HepG2 (cell line): Measurements from ENCODE around the gene AHR. TPM values are rescaled to one million over a fixed set of nuclear protein-coding genes. Genes with fewer than 3 reads are reported as not detected.

Experiments used
- ATAC-seq: fragments of 200-7000 bp; cut with Tn5 transposase; 3 replicates; pipeline ENCODE4 v1.9.1; 2020; ENCODE audit warnings: mild to moderate bottlenecking, moderate library complexity
- BruUV-seq: library from RNA; stranded (reverse); fragments of 400-500 nt; replicated peaks from 2 replicates; lab custom pipeline; 2021; lab: Mats Ljungman, UMichigan
- CTCF ChIA-PET: fragments of 300-600 bp; formaldehyde crosslinking; extraction: SDS; loops from one replicate; lab custom pipeline; 2021; ENCODE audit warnings: low total read pairs, inconsistent platforms, low intra/inter-chr PET ratio; lab: Yijun Ruan, JAX
- POLR2A ChIA-PET: fragments of 350-600 bp; sonication (Branson Sonifier 250); formaldehyde crosslinking; loops from one replicate; lab custom pipeline; 2020; ENCODE audit warnings: antibody characterized with exemption, inconsistent platforms; lab: Yijun Ruan, JAX
- DNase-seq: peaks from one replicate; pipeline ENCODE4 v3.0.0-alpha.2; 2015; ENCODE audit warnings: low spot score
- FAIRE-seq: peaks from 3 replicates; lab custom pipeline; 2011; peaks lifted over from hg19 to GRCh38; lab: Jason Lieb, UNC
- H2AFZ ChIP-seq: one replicate; pipeline ENCODE4 v1.6.1; 2011; ENCODE audit warnings: low read length, inconsistent platforms
- H3K27ac ChIP-seq: fragments of 300-600 bp; 3 replicates; pipeline ENCODE4 v1.8.0; 2011; ENCODE audit warnings: mixed run types, mild to moderate bottlenecking, mixed read lengths, low read length, inconsistent platforms; ENCODE audit not compliant: insufficient read depth; ENCODE audit errors: extremely low read length
- H3K27me3 ChIP-seq, 2 experiments: fragments of 200-600 bp in 1 of 2; 2 replicates in 1 of 2; 3 replicates in 1 of 2; pipeline versions ENCODE4 v1.6.0 to v1.8.0; 2011; ENCODE audit warnings: low read length in 2 of 2, mild to moderate bottlenecking in 2 of 2, moderate library complexity in 2 of 2, inconsistent platforms in 1 of 2; ENCODE audit not compliant: insufficient read depth in 2 of 2, control insufficient read depth in 1 of 2
- H3K36me3 ChIP-seq, 2 experiments: fragments of 200-600 bp in 1 of 2; replicated peaks in 1 of 2; 2 replicates in 1 of 2; 3 replicates in 1 of 2; pipeline versions ENCODE4 v1.5.1 to v1.8.0; 2011; ENCODE audit warnings: low read length in 2 of 2, inconsistent platforms in 1 of 2; ENCODE audit not compliant: insufficient read depth in 2 of 2, control insufficient read depth in 1 of 2
- H3K4me1 ChIP-seq: 2 replicates; pipeline ENCODE4 v1.5.1; 2012; ENCODE audit warnings: low read length, inconsistent platforms; ENCODE audit not compliant: insufficient read depth
- H3K4me2 ChIP-seq: 2 replicates; pipeline ENCODE4 v1.6.0; 2011; ENCODE audit warnings: low read depth, low read length, inconsistent platforms
- H3K4me3 ChIP-seq, 3 experiments: fragments of 200-600 bp in 1 of 3; sonication (generic), shearing (Covaris generic) in 1 of 3; replicated peaks in 1 of 3; 2 replicates each; pipeline ENCODE4 v1.5.1; 2011 to 2016; ENCODE audit warnings: low read length in 3 of 3, inconsistent platforms in 2 of 3, low read depth in 2 of 3, mild to moderate bottlenecking in 2 of 3, control low read depth in 1 of 3, mixed read lengths in 1 of 3; ENCODE audit not compliant: insufficient read depth in 1 of 3
- H3K79me2 ChIP-seq: one replicate; pipeline ENCODE4 v1.6.1; 2011; ENCODE audit warnings: low read length, inconsistent platforms; ENCODE audit not compliant: insufficient read depth
- H3K9ac ChIP-seq: 2 replicates; pipeline ENCODE4 v1.6.0; 2011; ENCODE audit warnings: mild to moderate bottlenecking, low read depth, low read length, inconsistent platforms; ENCODE audit not compliant: insufficient read depth
- H3K9me3 ChIP-seq: 2 replicates; pipeline ENCODE4 v1.5.1; 2012; ENCODE audit warnings: mild to moderate bottlenecking, low read length
- H4K20me1 ChIP-seq: 2 replicates; pipeline ENCODE4 v1.6.0; 2011; ENCODE audit warnings: inconsistent platforms, mild to moderate bottlenecking, low read length, moderate library complexity; ENCODE audit not compliant: insufficient read depth
- SMARCC2 ChIP-seq: fragments of 450-650 bp; IDR thresholded peaks from 2 replicates; pipeline ENCODE4 v1.6.1; 2017; ENCODE audit warnings: antibody characterized with exemption, mild to moderate bottlenecking
- ZNF205 ChIP-seq: IDR thresholded peaks from 2 replicates; pipeline ENCODE4 v1.6.1; 2018; ENCODE audit warnings: missing biosample characterization, missing genetic modification reagents
- ZNF562 ChIP-seq: sonication (generic); formaldehyde crosslinking; IDR thresholded peaks from 2 replicates; pipeline ENCODE4 v1.8.0; 2022; ENCODE audit warnings: missing genetic modification reagents, borderline replicate concordance
- ZNF776 ChIP-seq: sonication (generic); formaldehyde crosslinking; IDR thresholded peaks from 2 replicates; pipeline ENCODE4 v1.4.0; 2020; ENCODE audit warnings: mild to moderate bottlenecking, missing genetic modification reagents
- WGBS: methylation state at CpG from one replicate; pipeline ENCODE4 v1.1.6; 2017; ENCODE audit warnings: low lambda C conversion rate; 5-methylcytosine and 5-hydroxymethylcytosine counted together
- in situ Hi-C: cut with HindIII; loops from 2 replicates; pipeline ENCODE4 v1.10.0; 2017; ENCODE audit warnings: low pct_unique_long_range_greater_than_20kb; ENCODE audit not compliant: extremely low pct_ligation_motif_present
- intact Hi-C: fragments of 100-400 bp; cut with micrococcal nuclease; formaldehyde crosslinking; loops from one replicate; pipeline ENCODE4 v1.10.0; 2022; ENCODE audit not compliant: unreplicated experiment
- polyA plus RNA-seq, 8 experiments: library from polyadenylated mRNA; depleted of rRNA in 3 of 8; stranded (reverse) in 7 of 8; unstranded in 1 of 8; fragments of >200 nt; fragmentation: Illumina TruSeq in 4 of 8; extraction: Trizol in 4 of 8; gene quantifications; 2 replicates each; pipeline versions ENCODE4 v1.2.1 to v1.2.3, GENCODE V29; 2011 to 2016; ENCODE audit warnings: low read depth in 4 of 8, missing spikeins in 1 of 8, mixed read lengths in 1 of 8; ENCODE audit not compliant: insufficient read depth in 1 of 8
- total RNA-seq, 5 experiments: library from RNA; depleted of rRNA; stranded (reverse); fragments of >200 nt; fragmentation: Illumina TruSeq; extraction: Trizol; gene quantifications; 2 replicates each; pipeline ENCODE4 v1.2.3, GENCODE V29; 2016; ENCODE audit warnings: low read depth in 1 of 5
- TF ChIP-seq, protein P1 (sequence below): sonication (generic); formaldehyde crosslinking; conservative IDR thresholded peaks from 2 replicates; pipeline ENCODE4 v1.4.0; 2020; ENCODE audit warnings: missing genetic modification reagents
- TF ChIP-seq, protein P2 (sequence below): IDR thresholded peaks from 2 replicates; pipeline ENCODE4 v1.6.1; 2016; ENCODE audit warnings: missing compliant biosample characterization, missing genetic modification reagents, borderline replicate concordance

The AHR gene
- total and polyA plus RNA-seq, 2 of the 13 experiments (the other 11 are each of a cell fraction or from before 2014, with no cell fraction given), result 9.0 to 31.3 TPM

DNA sequence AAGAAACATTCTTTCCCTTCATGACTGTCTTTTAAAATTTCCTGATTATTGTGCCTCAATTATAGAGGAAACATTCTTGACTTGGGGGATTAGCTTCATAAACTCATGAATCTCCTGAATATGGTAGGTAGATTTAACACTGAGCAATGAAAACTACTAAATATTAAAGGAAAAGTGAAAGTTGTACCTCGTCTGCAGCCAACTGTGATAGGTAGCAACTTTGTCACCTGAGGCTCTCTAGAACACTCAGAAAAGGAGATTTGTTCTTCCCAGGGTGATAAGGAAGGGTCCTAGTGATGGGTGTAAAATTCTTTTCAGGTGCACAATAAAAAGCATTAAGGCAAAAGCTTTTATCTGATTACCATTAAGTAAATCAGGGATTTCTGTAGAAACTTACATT lies 78.1 kb downstream of the AHR start (continued):
- TF ChIP-seq, protein P1, sequence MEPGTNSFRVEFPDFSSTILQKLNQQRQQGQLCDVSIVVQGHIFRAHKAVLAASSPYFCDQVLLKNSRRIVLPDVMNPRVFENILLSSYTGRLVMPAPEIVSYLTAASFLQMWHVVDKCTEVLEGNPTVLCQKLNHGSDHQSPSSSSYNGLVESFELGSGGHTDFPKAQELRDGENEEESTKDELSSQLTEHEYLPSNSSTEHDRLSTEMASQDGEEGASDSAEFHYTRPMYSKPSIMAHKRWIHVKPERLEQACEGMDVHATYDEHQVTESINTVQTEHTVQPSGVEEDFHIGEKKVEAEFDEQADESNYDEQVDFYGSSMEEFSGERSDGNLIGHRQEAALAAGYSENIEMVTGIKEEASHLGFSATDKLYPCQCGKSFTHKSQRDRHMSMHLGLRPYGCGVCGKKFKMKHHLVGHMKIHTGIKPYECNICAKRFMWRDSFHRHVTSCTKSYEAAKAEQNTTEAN (CRISPR knock-in tag), result no peak
- no peak for TF ChIP-seq ZNF776 (CRISPR knock-in tag)

DNA sequence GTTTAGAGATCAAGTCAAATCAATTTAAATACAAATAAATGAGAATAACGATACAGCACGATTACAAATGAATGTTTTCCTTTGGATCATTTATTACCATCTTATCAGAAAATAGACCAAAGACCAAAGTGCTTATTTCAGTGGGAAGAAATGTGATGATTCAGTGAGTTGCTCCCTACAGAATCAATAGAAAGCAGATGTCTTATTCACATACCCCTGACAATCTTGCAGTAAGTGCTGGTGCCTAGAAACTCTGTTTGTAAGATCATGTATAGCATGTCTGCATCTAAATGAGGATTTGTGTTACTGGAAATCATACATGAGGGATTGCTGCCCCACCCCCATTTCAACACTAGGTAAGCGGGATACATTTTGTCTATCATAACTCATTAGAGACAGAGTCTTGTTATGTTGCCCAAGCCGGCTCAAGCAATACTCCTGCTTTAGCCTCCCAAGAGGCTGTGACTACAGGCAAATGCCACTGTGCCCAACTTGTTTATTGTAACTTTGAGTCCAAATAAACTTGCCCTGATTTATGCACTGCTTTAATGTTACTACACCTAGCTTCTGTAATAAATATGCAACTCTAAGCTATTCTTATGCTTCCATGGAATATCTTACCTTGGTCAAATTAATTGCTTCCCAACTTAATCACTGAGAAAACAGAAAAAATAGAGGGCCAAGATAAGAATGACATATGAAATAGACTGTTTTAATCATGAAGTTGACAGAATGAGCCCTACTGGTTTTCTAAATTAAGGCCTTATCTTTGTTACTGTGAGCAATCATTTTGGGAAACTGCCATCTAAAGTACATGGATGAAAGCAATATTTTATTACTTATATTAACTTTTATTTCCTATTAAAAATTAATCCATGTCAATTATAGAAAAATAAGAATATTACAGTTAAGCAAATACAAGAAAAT lies 82.5 kb downstream of the AHR start:
- intact Hi-C loops, result no loop called here
- Histone ChIP-seq H3K9me3 (no peaks in the 10 kb centered on the region), H3K27me3 (no peaks in the 10 kb centered on the region; a peak in 1 of 5 replicates), H3K79me2 (no peaks in the 10 kb centered on the region), H4K20me1 (no peaks in the 10 kb centered on the region), H3K4me1 (peaks cover 9% of the 10 kb centered on the region), H3K36me3 (no peaks in the 10 kb centered on the region), H3K27ac (no peak overlapping the region), H2AFZ (no peak overlapping the region), H3K4me3 (no peak overlapping the region), H3K4me2 (no peak overlapping the region), H3K9ac (no peak overlapping the region)
- BruUV-seq, result no TSS peak
- FAIRE-seq (no peak), ATAC-seq (no peak), DNase-seq (no peak)
- in situ Hi-C loops, result no loop called here
- ChIA-PET CTCF (no interaction called here), POLR2A (no interaction called here)
- WGBS, result 47% methylated on average over 4 of the region's 4 CpGs
- TF ChIP-seq SMARCC2, result no peak
- no peak for TF ChIP-seq ZNF205 (CRISPR knock-in tag)
- TF ChIP-seq ZNF562 (CRISPR knock-in tag), result no peak
- TF ChIP-seq, protein P2, sequence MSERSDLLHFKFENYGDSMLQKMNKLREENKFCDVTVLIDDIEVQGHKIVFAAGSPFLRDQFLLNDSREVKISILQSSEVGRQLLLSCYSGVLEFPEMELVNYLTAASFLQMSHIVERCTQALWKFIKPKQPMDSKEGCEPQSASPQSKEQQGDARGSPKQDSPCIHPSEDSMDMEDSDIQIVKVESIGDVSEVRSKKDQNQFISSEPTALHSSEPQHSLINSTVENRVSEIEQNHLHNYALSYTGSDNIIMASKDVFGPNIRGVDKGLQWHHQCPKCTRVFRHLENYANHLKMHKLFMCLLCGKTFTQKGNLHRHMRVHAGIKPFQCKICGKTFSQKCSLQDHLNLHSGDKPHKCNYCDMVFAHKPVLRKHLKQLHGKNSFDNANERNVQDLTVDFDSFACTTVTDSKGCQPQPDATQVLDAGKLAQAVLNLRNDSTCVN (CRISPR knock-in tag), result no peak
